ENCODE results near the gene PAMR1. TPM values are rescaled to one million over a fixed set of nuclear protein-coding genes. Genes with fewer than 3 reads are reported as not detected.

Gene PAMR1
- total and polyA plus RNA-seq, 2 of the 8 experiments (the other 6 are each of a cell fraction or from before 2014, with no cell fraction given), result 3.0 to 6.9 TPM

DNA sequence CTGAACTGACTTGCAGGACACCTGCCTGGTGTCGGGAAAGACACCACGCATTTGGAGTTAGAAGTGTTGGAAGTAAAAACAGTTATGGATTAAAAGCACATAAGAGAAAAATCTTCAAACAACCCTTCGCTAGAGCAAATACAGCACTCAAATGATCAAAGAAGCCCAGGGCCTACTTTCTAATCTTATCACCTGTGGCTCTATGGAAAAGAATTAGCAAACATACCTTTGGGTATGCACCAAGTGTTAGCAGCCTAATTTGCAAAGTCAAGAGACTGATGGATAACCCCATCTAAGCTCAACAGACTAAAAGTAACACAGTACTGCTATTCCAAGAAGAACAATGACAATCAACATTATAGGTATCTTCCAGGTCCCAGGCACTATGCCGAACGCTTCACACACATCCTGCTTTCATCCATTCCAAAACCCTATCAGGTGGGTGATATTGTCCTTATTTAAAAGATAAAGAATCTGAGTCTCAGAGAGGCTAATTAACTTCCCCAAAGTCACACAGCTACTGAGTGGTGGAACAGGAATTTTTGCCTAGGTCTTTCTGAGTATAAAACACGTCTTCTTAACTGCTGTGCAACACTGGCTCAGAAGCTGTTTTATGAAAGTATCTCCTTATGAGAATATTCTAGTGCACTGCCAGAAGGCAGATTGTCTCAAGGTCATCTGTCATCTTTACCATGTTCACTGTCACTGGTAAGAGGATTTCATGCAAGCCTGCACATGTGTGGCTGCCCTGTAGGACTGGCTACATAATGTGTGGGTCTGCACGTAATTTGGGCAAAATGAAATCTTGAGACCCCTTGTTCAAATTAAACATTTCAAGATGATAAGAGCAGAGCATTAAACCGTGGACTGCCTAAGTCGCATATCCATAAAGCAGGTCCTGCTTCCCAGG, 122.4 kb downstream of the PAMR1 start:
- H2BK120ac ChIP-seq (replicated peaks; ENCODE audit: low read depth, low read length), result no peak overlapping the region
- DNase-seq (ENCODE audit: low read depth in 1 of 2, low spot score in 2 of 2) (no peak), FAIRE-seq (no peak)
- H4K91ac ChIP-seq (replicated peaks; ENCODE audit: insufficient read length, low read length), result no peak overlapping the region
- no peak overlapping the region for H3K4ac ChIP-seq (replicated peaks; ENCODE audit: insufficient read length, low read depth, low read length)
- no peaks in the 10 kb centered on the region for H3K79me1 ChIP-seq (ENCODE audit: low read depth, low read length)
- H3K56ac ChIP-seq (replicated peaks; ENCODE audit: insufficient read length, low read depth, low read length), result no peak overlapping the region
- no peaks in the 10 kb centered on the region for H3K9me3 ChIP-seq (ENCODE audit: insufficient read depth in 2 of 2, low read depth in 1 of 2, low read length in 1 of 2)
- H3K4me3 ChIP-seq (ENCODE audit: extremely low read depth in 1 of 4, insufficient read depth in 2 of 4, low read depth in 3 of 4, low read length in 4 of 4), result no peak overlapping the region
- no peak overlapping the region for H2AFZ ChIP-seq (ENCODE audit: low read length)
- no peak overlapping the region for H3K4me2 ChIP-seq (ENCODE audit: insufficient read depth in 1 of 2, low read depth in 2 of 2, low read length in 2 of 2)
- no peak overlapping the region for H2BK15ac ChIP-seq (ENCODE audit: low read length)
- H3K23me2 ChIP-seq (ENCODE audit: low read depth, low read length), result no peaks in the 10 kb centered on the region
- no peak overlapping the region for H3K27ac ChIP-seq (ENCODE audit: low read depth, low read length)
- H3K27me3 ChIP-seq (replicated peaks in 1 of 4; ENCODE audit: control insufficient read depth in 3 of 4, extremely low read depth in 1 of 4, insufficient read depth in 3 of 4, low read length in 3 of 4), result no peaks in the 10 kb centered on the region
- no peak overlapping the region for H3K18ac ChIP-seq (ENCODE audit: extremely low read depth, low read length)
- no peak overlapping the region for H3K9ac ChIP-seq (replicated peaks in 1 of 4; ENCODE audit: extremely low read depth in 1 of 4, low read depth in 3 of 4, low read length in 3 of 4)
- no peaks in the 10 kb centered on the region for H3K79me2 ChIP-seq (ENCODE audit: control insufficient read depth in 1 of 2, insufficient read depth in 2 of 2, low read length in 2 of 2)
- POLR2A ChIA-PET (ENCODE audit: partially characterized antibody), result interaction anchor here (0.6 to 0.8 kb wide), 2 partner anchors 486 to 1054 kb away, joined by 3 read pairs; no protein-coding TSS in a partner anchor
- no peak overlapping the region for H3K23ac ChIP-seq (ENCODE audit: insufficient read length)
- H2BK20ac ChIP-seq (ENCODE audit: low read length), result no peak overlapping the region
- H4K5ac ChIP-seq (ENCODE audit: insufficient read length, low read depth, low read length), result no peak overlapping the region
- no peaks in the 10 kb centered on the region for H3K36me3 ChIP-seq (ENCODE audit: control insufficient read depth in 2 of 4, insufficient read depth in 4 of 4, low read length in 3 of 4)
- H2BK5ac ChIP-seq (ENCODE audit: low read depth, low read length), result no peak overlapping the region
- WGBS, 2 experiments (ENCODE audit: extremely low coverage in 1 of 2, insufficient coverage in 1 of 2, insufficient read length in 1 of 2, insufficient replicate concordance in 2 of 2, low coverage in 1 of 2, low lambda C conversion rate in 2 of 2, missing lambda C conversion rate in 1 of 2), result 89% methylated on average over 9 of the region's 9 CpGs; no CpG with 5 or more reads in 1 of the 2 experiments
- CTCF ChIA-PET (ENCODE audit: partially characterized antibody), result interaction anchor here (0.6 to 3.3 kb wide), 8 partner anchors 8 to 502 kb away, joined by 3 to 24 read pairs (median 6); no protein-coding TSS in a partner anchor
- H3K4me1 ChIP-seq (replicated peaks in 1 of 4; ENCODE audit: control insufficient read depth in 3 of 4, insufficient read depth in 4 of 4, low read length in 3 of 4), result peaks cover 0 to 3% (median under 1%) of the 10 kb centered on the region in 4 experiments; a peak in 2 of 7 replicates
- no peak overlapping the region for H2BK12ac ChIP-seq (ENCODE audit: low read depth, low read length)
- no peak overlapping the region for H3K14ac ChIP-seq (ENCODE audit: insufficient read length)
- no peaks in the 10 kb centered on the region for H4K20me1 ChIP-seq (replicated peaks in 1 of 2; ENCODE audit: control insufficient read depth in 1 of 2, insufficient read depth in 2 of 2, low read length in 2 of 2)
- no peak overlapping the region for H4K8ac ChIP-seq (ENCODE audit: extremely low read depth, insufficient read depth, low read length)
- no peak overlapping the region for H2AK5ac ChIP-seq (ENCODE audit: low read depth, low read length)
- no peak for TF ChIP-seq FOSL1 (IDR thresholded peaks at IDR 0.05; ENCODE audit: insufficient read depth, low read depth, low read length)
- no peak for TF ChIP-seq RNF2 (IDR thresholded peaks at IDR 0.05; ENCODE audit: borderline replicate concordance, low read depth, low read length, missing control alignments, poor library complexity, severe bottlenecking)
- TF ChIP-seq CTBP2 (IDR thresholded peaks at IDR 0.05; ENCODE audit: borderline replicate concordance, insufficient read depth, insufficient read length, low read length), result no peak
- TF ChIP-seq SAP30 (IDR thresholded peaks at IDR 0.05; ENCODE audit: insufficient read depth, insufficient replicate concordance, low read length), result no peak
- no peak for TF ChIP-seq JUND (IDR thresholded peaks at IDR 0.05; ENCODE audit: low read length)
- TF ChIP-seq EP300 (IDR thresholded peaks at IDR 0.05; ENCODE audit: borderline replicate concordance in 1 of 2, low read depth in 2 of 2, low read length in 2 of 2), result no peak
- no peak for TF ChIP-seq RBBP5 (IDR thresholded peaks at IDR 0.05; ENCODE audit: borderline replicate concordance, low read depth, low read length)
- TF ChIP-seq KDM5A (IDR thresholded peaks at IDR 0.05; ENCODE audit: low read length), result no peak
- no peak for TF ChIP-seq SP2 (IDR thresholded peaks at IDR 0.05; ENCODE audit: low read length)
- no peak for TF ChIP-seq BACH1 (IDR thresholded peaks at IDR 0.05; ENCODE audit: low read length)
- no peak for TF ChIP-seq EGR1 (IDR thresholded peaks at IDR 0.05; ENCODE audit: borderline replicate concordance, low read depth, low read length)

All from H1 (cell line).